AG04449 (cell line): ENCODE results near the gene RHEBL1.

Experiments
- CTCF ChIA-PET: fragments of 350-600 bp; formaldehyde crosslinking; extraction: SDS; loops from one replicate; lab custom pipeline; 2021; ENCODE audit warnings: antibody characterized with exemption; lab: Yijun Ruan, JAX
- POLR2A ChIA-PET: fragments of 400-600, 350-600 bp; formaldehyde crosslinking; extraction: SDS; loops from one replicate; lab custom pipeline; 2020; ENCODE audit warnings: antibody characterized with exemption, inconsistent platforms; lab: Yijun Ruan, JAX
- DNase-seq: peaks from one replicate; pipeline ENCODE4 v3.0.0-alpha.2; 2010; ENCODE audit warnings: low read depth, low spot score
- H3K4me3 ChIP-seq: 2 replicates; pipeline ENCODE4 v1.5.1; 2011; ENCODE audit warnings: low read depth, mild to moderate bottlenecking, control low read depth, low read length
- TF ChIP-seq, protein P1 (sequence below): IDR thresholded peaks from one replicate; pipeline ENCODE4 v1.5.1; 2011; ENCODE audit warnings: mild to moderate bottlenecking, moderate library complexity, low read length, control low read depth, inconsistent platforms; ENCODE audit not compliant: insufficient read depth; ENCODE audit errors: missing control alignments

Gene RHEBL1

GRCh38 chr12:49069507-49070346 is at the start of gene RHEBL1:
TSS of gene RHEBL1 (minus strand) at chr12:49069979. CDS start at chr12:49069785, 194 bp downstream.
- DNase-seq = peak; percentile 54
- peak within 1 kb of the TSS; percentile 77 for H3K4me3 ChIP-seq
- ChIA-PET CTCF (interaction anchor here (0.7 to 20.8 kb wide), 11 partner anchors 10 to 167 kb away, joined by 3 to 372 read pairs (median 6); partner anchors contain the start of gene KMT2D), POLR2A (interaction anchor here (0.5 to 1.9 kb wide), 6 partner anchors 10 to 202 kb away, joined by 3 to 14 read pairs (median 4); partner anchors contain the start of gene TUBA1B)
- TF ChIP-seq, protein P1, sequence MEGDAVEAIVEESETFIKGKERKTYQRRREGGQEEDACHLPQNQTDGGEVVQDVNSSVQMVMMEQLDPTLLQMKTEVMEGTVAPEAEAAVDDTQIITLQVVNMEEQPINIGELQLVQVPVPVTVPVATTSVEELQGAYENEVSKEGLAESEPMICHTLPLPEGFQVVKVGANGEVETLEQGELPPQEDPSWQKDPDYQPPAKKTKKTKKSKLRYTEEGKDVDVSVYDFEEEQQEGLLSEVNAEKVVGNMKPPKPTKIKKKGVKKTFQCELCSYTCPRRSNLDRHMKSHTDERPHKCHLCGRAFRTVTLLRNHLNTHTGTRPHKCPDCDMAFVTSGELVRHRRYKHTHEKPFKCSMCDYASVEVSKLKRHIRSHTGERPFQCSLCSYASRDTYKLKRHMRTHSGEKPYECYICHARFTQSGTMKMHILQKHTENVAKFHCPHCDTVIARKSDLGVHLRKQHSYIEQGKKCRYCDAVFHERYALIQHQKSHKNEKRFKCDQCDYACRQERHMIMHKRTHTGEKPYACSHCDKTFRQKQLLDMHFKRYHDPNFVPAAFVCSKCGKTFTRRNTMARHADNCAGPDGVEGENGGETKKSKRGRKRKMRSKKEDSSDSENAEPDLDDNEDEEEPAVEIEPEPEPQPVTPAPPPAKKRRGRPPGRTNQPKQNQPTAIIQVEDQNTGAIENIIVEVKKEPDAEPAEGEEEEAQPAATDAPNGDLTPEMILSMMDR = no peak

DNA sequence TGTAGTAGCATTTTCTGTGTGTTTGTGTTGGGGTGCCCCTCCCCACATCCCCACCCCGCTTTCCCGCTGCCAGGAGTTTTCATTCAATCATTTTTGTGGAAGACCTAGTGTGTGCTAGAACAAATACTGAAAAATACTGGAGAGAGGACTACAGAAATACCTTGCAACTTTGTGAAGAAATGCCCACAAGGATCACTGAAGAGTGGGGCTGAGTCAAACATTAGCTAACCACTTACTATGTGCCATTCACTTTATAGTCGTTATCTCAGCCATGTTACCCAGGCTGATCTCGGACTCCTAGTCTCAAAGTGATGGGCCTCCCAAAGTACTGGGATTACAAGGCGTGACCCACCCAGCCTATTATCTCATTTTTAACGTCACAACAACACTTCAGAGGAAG is 41.4 kb upstream of the RHEBL1 start:
- TF ChIP-seq, protein P1 = no peak
- DNase-seq = no peak
- ChIA-PET POLR2A (interaction anchor here (1.0 to 4.6 kb wide), 5 partner anchors 12 to 132 kb away, joined by 3 to 31 read pairs (median 4); partner anchors contain the start of gene TUBA1B), CTCF (interaction anchor here (0.6 to 21.3 kb wide), 13 partner anchors 11 to 154 kb away, joined by 3 to 430 read pairs (median 6); partner anchors contain the start of gene DHH)
- peak overlapping the region; percentile 55 for H3K4me3 ChIP-seq

DNA sequence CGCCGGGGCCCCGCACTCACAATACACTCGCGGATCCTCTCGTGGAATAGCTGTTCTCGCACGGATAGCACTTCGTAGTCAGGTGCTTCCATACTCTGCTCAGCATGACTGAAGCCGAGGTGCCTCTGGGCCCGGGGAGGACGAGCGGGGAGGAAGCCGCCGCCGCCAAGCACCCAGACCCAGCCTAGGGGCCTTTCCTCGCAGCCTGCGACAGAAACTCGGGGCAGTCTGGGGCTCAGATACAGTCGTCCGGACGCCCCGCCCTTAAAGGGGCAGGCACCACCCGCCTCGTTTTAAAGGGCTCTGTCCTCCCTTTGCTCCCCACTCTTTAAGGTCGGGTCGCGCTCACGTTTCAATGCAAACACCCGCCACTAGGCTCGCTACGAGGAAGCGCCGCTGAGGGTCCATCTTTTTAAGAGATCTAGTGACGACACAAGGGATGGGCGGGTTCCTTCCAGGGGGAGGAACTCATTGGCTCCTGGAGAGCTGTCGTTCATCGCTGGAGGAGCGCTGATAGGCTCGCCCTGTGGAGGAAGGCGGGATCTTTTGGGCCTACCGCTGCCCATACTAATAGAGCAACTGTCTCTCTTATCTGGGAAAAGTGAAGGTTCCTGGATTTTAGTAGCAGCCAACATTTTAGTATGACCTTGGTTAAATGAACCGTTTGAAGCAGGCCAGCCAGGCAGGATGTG is 40.8 kb upstream of the RHEBL1 start, which contains the start of gene LMBR1L:
TSS of gene LMBR1L (minus strand) at position 384 of the 692 bp plus-strand sequence. CDS start at position 92, 292 bp downstream.
- TF ChIP-seq, protein P1 = peak; percentile 62
- ChIA-PET CTCF (interaction anchor here (0.6 to 21.3 kb wide), 13 partner anchors 12 to 155 kb away, joined by 3 to 430 read pairs (median 6); partner anchors contain the start of gene DHH), POLR2A (interaction anchor here (1.0 to 4.6 kb wide), 6 partner anchors 11 to 132 kb away, joined by 4 to 31 read pairs (median 6); partner anchors contain the start of genes RHEBL1, TUBA1A and TUBA1B)
- DNase-seq = peak; percentile 88
- H3K4me3 ChIP-seq = peak within 1 kb of the TSS; percentile 87

- POLR2A ChIA-PET = interaction anchor here (1.0 to 4.6 kb wide), 5 partner anchors 11 to 133 kb away, joined by 4 to 31 read pairs (median 5); partner anchors contain the start of genes RHEBL1, TUBA1A and TUBA1B
- TF ChIP-seq, protein P1 = no peak
- H3K4me3 ChIP-seq = peak overlapping the region; percentile 87
- CTCF ChIA-PET = interaction anchor here (0.6 to 21.3 kb wide), 13 partner anchors 13 to 156 kb away, joined by 3 to 430 read pairs (median 9); partner anchors contain the start of gene DHH
- no peak for DNase-seq
These were observed 40.1 kb upstream of the RHEBL1 start for GRCh38 chr12:49109641-49110463.

DNA sequence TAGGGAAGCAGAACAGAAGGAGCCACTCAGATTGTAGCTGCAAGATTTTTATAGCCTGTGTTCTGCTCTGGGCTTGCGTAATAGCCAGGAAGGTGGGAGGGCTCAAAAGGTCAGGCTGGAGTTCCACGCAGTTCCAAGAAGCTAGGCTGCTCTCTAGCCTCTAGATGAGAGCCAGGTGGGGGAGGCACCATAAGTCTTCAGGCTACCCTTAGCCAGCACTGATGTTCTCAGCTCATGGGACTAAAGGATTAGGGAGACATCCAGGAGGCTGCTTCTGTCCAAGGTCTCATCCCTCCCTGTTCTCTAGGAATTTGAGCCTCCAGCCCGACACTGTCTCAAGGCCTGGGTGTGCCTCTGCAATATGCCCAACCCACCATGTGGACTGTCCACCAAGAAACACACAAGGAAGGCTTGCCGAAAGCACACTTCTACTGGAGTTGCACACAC is 39.2 kb upstream of the RHEBL1 start:
- ChIA-PET POLR2A (interaction anchor here (0.5 to 4.6 kb wide), 3 partner anchors 9 to 79 kb away, joined by 4 to 31 read pairs (median 7); partner anchors contain the start of genes TUBA1A and TUBA1B), CTCF (interaction anchor here (1.0 to 21.3 kb wide), 7 partner anchors 13 to 128 kb away, joined by 4 to 430 read pairs (median 53); partner anchors contain the start of gene DHH)
- TF ChIP-seq, protein P1 = no peak
- no peak for DNase-seq
- H3K4me3 ChIP-seq = peak overlapping the region; percentile 87
